GM10266 (cell line): Measurements from ENCODE around the gene CFAP97D2.

ENCODE experiments used
- DNase-seq: peaks from one replicate; pipeline ENCODE4 v3.0.0; 2012; ENCODE audit errors: extremely low spot score
- TF ChIP-seq, protein P1 (sequence below): IDR thresholded peaks from 2 replicates; pipeline ENCODE4 v1.5.1; 2012; ENCODE audit warnings: mild to moderate bottlenecking, low read depth; ENCODE audit not compliant: control insufficient read depth, insufficient read depth; ENCODE audit errors: missing control alignments

CFAP97D2 gene

DNA sequence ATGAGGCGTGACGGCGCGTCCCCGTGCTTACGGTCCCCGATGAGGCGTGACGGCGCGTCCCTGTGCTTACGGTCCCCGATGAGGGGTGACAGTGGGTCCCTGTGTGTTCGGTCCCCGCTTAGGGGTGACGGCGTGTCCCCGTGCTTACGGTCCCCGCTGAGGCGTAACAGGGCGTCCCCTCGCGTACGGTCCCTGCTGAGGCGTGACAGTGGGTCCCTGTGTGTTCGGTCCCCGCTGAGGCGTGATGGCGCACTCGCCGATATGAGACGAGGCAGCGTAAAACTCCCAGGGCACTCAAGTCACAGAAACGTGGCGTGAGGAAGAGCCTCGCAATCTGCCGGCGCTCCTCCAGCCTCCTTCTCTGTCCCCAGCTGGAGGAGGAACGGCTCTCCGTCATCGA, 20.9 kb downstream of the CFAP97D2 start:
- DNase-seq = no peak
- TF ChIP-seq, protein P1, sequence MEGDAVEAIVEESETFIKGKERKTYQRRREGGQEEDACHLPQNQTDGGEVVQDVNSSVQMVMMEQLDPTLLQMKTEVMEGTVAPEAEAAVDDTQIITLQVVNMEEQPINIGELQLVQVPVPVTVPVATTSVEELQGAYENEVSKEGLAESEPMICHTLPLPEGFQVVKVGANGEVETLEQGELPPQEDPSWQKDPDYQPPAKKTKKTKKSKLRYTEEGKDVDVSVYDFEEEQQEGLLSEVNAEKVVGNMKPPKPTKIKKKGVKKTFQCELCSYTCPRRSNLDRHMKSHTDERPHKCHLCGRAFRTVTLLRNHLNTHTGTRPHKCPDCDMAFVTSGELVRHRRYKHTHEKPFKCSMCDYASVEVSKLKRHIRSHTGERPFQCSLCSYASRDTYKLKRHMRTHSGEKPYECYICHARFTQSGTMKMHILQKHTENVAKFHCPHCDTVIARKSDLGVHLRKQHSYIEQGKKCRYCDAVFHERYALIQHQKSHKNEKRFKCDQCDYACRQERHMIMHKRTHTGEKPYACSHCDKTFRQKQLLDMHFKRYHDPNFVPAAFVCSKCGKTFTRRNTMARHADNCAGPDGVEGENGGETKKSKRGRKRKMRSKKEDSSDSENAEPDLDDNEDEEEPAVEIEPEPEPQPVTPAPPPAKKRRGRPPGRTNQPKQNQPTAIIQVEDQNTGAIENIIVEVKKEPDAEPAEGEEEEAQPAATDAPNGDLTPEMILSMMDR = no peak

DNA sequence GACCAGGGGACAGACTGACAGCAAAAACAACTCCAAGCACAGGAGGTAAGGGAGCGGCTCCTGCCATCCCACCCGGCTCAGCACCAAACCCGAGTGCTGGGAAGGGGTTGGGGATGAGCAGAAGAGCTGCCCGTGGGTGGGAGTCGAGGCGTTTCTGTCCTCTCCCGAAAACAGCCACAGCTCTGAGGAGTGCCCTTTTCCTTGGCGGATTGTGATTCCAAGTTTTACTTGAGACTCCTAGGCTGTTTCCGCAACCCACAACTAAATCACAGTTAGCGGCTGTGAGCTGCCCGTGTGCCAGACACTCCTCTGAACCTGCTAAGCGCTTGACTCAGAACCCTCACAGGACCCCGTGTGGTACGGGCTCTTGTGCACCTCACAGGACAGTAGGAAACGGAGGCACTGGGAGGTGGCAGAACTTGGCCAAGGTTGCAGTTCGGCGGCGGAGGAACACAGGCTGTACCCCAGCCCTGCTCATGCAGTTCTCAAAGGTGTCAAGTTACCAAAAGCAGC, 21.4 kb downstream of the CFAP97D2 start:
- DNase-seq = no peak
- TF ChIP-seq, protein P1 = no peak

DNA sequence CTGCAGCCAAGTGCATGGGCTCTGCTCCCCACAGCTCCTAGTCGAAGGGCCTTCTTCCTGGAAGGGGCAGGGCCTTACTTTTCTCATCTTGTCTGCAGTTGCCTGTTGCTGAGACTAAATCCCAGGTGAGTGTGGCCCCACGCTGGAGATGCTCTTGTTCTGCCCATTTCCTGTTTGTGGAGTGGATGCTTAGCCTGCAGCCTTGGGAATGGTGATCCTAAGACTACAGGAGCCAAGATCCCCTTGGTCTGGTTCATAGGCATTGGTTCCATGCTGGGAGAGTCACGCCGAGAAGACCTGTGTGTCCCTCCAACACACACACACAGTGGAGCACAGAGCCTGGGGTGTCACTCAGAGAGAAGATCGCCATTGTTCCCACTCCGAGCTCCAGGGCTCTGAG, 23.5 kb downstream of the CFAP97D2 start:
- DNase-seq = no peak
- TF ChIP-seq, protein P1 = no peak

DNA sequence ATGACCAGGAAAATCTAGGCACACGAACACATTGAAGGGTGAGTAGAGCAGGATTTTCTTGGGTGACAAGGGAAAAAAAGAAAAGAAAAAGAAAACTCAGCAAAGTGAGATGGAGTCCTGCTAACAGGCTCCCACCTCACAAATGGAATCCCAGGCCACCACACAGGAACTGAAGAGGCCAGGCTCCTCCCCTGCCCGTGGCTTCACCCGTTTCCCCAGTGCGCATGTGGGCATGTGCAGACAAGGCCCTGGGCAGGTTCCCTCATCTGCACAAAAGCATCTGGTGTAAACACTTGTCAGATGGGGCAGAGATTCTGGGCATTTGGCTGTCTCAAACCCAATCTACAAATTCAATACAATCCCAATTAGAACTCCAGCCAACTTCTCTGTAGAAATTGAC, 24.5 kb downstream of the CFAP97D2 start:
- DNase-seq = no peak
- TF ChIP-seq, protein P1 = no peak

- TF ChIP-seq, protein P1 = no peak
Measured at GRCh38 chr13:114204894-114205293, 25.8 kb downstream of the CFAP97D2 start.

GRCh38 chr13:114208134-114208533, 29.1 kb downstream of the CFAP97D2 start:
- no peak for DNase-seq

More at GRCh38 chr13:114204894-114205293, 25.8 kb downstream of the CFAP97D2 start:
- no peak for DNase-seq

GRCh38 chr13:114211446-114212157, 32.5 kb downstream of the CFAP97D2 start:
- no peak for DNase-seq
- TF ChIP-seq, protein P1 = no peak

More at GRCh38 chr13:114208134-114208533, 29.1 kb downstream of the CFAP97D2 start:
- TF ChIP-seq, protein P1 = no peak
